ENCODE results near the gene ATL1.

DNA sequence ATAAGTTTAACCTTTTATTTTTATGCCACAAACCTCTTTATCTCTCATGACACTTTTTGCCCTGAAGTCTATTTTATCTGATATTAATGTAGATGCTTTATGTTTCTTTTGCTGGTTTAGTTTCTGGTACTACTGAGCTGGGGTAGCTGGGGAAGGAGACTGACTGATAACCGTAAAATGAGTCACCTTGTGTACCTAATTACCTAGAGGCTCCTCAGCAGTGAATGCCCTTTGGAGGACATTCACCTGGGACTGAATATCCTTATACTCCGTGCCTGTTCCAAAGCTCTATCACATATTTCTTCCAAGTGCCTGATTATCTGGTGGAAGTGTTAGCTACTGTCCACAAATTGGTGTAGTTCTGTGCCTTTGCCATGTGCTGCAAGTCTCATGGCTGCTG lies 13.9 kb downstream of the ATL1 start:
- TF ChIP-seq POLR2A (IDR thresholded peaks at IDR 0.05; ENCODE audit: low read length) (no peak), GATA1 (IDR thresholded peaks at IDR 0.05; ENCODE audit: low read depth, low read length) (no peak)
